Omental fat pad (tissue), 4 donors: ENCODE measurements around the gene PPP2R2C. TPM values are rescaled to one million over a fixed set of nuclear protein-coding genes. Genes with fewer than 3 reads are reported as not detected.

Source experiments
- ATAC-seq: fragments of 150-250 bp; one replicate; pipeline ENCODE4 v1.9.1; 2016; ENCODE audit warnings: mild to moderate bottlenecking, moderate library complexity; ENCODE audit not compliant: low FRiP score
- DNase-seq: peaks from one replicate; pipeline ENCODE4 v3.0.0-alpha.2; 2019; ENCODE audit warnings: low spot score
- total RNA-seq, 4 donors: library from RNA; depleted of rRNA; stranded (reverse); fragments of >200 nt; gene quantifications; one replicate each; pipeline ENCODE4 v1.1.0, GENCODE V29; 2016
- TF ChIP-seq, protein P1 (sequence below), 3 donors: fragments of 450-650 bp; IDR thresholded peaks; one replicate each; pipeline ENCODE4 v1.5.1; 2016 to 2017; ENCODE audit warnings: antibody characterized with exemption in 3 of 3, mild to moderate bottlenecking in 3 of 3, moderate library complexity in 2 of 3

The PPP2R2C gene
- total RNA-seq, 4 donors from 2014 or later = 0.38 to 1.7 (median 0.68) TPM

DNA sequence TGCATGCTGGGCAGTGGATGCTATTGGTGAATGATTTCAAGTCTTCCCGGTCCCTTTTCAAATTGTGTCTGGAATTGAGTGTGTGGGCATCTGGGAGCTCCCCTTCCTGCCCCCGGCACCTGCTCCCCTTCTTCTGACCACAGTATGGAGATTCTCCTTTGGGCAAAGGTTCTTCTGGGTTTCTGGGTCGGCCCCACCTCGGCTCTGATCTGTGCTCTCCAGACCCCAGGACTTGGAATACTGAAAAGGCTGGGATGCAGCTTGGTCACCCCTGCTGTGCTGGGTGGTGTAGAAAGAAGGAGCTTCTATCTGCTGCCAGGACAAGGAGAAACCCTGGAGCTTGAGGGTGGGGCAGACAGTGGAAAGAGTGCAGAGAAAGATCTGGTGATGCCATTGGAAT is 124.0 kb downstream of the PPP2R2C start:
- no peak for DNase-seq
- ATAC-seq = no peak
- TF ChIP-seq, protein P1, sequence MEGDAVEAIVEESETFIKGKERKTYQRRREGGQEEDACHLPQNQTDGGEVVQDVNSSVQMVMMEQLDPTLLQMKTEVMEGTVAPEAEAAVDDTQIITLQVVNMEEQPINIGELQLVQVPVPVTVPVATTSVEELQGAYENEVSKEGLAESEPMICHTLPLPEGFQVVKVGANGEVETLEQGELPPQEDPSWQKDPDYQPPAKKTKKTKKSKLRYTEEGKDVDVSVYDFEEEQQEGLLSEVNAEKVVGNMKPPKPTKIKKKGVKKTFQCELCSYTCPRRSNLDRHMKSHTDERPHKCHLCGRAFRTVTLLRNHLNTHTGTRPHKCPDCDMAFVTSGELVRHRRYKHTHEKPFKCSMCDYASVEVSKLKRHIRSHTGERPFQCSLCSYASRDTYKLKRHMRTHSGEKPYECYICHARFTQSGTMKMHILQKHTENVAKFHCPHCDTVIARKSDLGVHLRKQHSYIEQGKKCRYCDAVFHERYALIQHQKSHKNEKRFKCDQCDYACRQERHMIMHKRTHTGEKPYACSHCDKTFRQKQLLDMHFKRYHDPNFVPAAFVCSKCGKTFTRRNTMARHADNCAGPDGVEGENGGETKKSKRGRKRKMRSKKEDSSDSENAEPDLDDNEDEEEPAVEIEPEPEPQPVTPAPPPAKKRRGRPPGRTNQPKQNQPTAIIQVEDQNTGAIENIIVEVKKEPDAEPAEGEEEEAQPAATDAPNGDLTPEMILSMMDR (IDR thresholded peaks at IDR 0.05) = no peak

DNA sequence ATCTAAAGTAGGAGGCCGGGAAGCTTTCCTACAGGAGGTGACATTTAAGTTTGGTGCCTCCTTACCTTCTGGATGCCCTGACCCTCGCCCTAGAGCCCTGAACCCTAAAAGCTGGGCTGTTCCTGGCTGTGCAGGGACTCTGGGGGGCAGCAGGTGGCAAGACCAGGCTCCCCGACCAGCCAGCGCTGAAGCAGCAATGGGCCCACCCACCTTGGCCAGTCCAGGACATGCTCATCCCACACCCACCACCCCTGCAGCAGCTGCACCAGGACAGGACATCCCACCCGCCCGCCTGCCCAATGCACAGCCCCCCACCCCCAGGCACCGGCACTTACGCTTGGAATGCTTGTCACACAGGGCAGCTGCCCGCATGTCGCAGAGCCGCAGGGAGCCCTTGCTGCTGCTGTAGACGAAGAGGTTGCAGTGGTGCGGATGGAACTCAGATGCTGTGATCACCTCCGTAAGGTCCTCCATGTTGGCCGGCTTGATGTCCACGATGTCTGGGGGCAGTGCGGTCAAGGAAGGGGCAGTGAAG is 124.8 kb downstream of the PPP2R2C start:
- DNase-seq (no peak), ATAC-seq (no peak)
- TF ChIP-seq, protein P1 (IDR thresholded peaks at IDR 0.05) = no peak

DNA sequence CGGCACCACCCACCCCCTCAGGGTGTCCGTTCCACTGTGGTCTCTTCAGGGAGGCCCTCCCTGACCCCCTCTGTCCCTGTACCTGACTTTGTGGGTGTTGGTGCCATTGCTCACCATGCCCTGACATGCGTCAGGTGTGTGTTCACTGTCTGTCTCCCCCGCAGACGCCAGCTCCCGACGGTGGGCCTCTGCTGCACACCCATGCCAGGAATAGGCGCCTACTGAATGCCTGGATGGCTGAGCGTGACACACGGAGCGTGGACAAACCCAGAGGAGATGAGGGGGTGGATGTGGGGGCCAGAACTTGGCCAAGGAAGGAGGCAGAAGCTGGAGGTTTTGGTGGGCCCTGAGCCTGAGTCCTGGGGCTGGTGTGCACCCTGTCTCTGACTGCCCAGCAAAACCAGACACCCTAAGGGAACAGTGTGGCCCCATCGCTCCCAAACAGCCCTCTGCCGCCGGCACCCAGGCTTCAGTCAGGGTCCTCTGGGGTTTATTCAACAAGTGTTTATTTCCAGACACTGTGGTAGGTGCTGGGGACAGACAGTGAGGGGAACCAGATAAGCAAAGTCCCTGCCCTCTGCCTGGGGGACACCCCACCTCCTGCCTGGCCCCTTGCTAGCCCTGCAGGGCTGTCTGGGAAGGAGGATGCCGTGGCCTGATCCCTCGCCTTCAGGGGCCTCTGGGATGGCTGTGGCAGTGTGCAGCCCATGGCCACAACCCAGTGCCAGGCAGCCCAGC is 125.9 kb downstream of the PPP2R2C start:
- DNase-seq (no peak), ATAC-seq (no peak)
- TF ChIP-seq, protein P1 (IDR thresholded peaks at IDR 0.05) = no peak

DNA sequence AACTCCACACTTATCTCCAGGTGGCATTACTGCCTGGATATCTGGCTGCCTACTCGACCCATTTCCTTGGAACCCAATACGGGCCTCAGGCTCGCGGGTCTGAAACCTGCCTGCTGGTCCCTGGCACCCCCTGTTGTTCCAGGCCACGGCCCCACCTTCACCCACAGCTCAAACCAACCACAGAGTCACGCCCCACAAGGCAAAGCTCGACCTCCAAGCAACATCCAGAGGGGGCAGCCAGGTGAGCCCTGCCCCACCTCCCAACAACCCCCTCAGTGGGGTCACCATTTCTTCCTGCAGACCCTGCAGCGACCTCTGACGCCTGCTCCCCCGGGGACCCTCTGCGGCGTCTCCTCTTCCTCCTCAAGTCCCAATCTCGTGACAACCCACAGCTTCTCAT is 126.5 kb downstream of the PPP2R2C start:
- DNase-seq (no peak), ATAC-seq (no peak)
- TF ChIP-seq, protein P1 (IDR thresholded peaks at IDR 0.05) = no peak

DNA sequence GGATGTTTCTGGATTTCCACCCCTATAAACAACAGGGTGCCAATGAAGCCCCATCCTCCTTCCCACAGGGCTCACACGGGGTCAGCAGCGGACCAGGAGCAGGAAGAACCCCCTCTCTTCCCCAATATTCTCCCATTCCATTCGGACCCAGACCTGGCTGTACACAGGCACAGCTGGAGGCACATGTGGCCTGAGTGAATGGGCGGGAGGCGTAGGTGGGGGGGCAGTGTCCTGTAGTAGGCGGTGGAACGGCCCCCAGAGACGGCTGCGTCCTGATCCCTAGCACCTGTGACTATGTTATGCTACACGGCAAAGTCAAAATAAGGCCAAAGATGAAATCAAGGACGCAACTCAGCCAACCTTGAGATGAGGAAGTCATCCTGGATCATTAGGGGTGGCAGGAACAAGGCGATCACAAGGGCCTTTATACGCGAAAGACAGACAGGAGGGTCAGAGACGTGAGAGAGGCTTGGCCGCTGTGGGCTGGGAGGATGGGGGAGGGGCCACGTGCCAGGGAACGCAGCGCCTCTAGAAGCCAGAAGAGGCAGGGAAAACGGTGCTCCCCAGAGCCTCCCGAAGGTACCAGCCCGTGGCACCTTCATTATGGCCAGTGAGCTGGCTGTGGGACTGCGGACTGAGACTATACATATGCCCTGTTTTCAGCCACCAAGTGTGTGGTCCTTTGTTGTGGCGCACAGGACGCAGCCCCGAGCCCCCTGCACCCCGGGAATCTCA is 127.2 kb downstream of the PPP2R2C start:
- TF ChIP-seq, protein P1 (IDR thresholded peaks at IDR 0.05) = no peak
- no peak for DNase-seq
- no peak for ATAC-seq

DNA sequence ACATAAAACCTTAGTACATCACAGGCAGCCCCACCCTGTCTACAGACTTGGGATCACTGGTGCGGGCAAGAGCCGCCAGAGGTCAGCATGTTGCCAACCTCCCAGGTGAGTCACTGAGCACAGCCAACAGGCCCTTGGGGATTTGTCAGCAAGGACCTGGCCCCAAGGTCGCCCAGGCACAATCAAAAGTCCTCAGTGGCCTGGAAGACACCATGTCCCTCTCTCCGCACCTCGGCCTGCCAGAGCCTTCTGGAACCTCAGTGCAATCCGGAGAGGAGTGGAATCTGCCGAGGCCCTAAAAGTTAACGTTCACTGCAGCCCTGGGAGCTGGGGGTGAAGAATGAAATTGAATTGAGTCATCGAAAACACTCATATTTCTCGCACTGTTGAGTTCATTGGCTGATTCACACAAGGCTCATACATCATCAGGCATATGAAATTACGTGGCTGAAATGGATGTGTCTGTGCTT is 128.4 kb downstream of the PPP2R2C start:
- TF ChIP-seq, protein P1 (IDR thresholded peaks at IDR 0.05) = no peak
- ATAC-seq = no peak
- DNase-seq = no peak
